NCI-H2196 (cell line): ENCODE data around the gene PPIC.
A peak's percentile ranks its signal among the peaks of the same experiment; 100 is the strongest.
"Not testable (repeated sequence)": the region's sequence is repeated elsewhere in the genome, so short reads cannot be mapped to it uniquely, and the experiment has no call there.

Experiments
- DNase-seq: peaks from one replicate; lab custom pipeline; 2025; ENCODE audit not compliant: unreplicated experiment; lab: John Stamatoyannopoulos, UW

Gene PPIC

DNA sequence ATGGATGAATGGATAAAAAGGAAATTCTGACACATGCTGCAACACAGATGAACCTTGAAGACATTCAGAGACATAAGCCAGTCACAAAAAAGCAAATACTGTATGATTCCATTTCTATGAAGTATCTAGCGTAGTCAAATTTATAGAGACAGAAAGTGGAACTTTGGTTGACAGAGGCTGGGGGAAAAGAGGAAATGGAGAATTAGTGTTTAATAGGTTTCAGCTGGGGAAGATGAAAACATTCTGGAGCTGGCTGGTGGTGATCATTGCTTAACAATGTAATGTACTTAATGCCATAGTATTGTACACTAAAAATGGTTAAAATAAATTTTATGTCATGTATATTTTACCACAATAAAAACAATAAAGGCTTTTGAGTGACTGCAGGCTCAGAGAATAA, 24.2 kb downstream of the PPIC start:
- DNase-seq: no peak

DNA sequence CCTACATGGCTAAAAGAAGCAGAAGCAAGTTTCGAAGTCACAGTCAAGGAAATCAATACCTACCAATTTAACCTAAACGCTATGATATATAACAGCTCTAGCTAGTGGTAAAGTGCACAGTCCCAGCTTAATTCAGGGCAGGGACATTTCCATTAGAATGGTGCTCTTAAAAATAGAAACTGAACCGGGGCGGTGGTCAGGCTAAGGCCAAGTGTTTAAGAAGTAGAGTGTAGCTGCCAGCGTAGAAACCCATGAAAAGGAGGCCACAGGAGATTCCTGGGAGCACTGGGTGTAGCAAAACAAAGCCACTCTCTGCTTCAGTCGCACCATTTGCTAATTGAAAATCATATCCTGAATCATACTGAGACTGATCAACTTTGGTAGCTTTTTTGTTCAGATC, 28.8 kb downstream of the PPIC start:
- no peak for DNase-seq

DNA sequence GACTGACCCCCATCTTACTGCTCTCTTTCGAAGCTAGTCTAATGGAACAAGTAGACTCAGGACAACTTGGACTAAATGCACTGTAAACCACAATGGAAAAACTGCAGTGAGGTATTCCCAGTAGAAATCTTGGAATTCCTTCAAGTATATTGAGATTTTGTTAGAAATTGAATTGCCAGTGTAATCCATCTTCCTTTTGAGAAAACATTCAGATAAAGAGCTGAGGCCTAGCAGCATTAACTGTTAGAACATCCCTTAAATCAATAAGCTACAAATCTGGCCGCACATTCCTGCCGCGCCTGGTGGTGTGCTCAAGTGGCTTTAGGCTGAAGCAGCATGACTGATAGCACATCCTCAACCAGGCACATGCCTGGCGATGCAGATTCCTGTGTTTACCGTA, 29.3 kb downstream of the PPIC start:
- DNase-seq: no peak

DNA sequence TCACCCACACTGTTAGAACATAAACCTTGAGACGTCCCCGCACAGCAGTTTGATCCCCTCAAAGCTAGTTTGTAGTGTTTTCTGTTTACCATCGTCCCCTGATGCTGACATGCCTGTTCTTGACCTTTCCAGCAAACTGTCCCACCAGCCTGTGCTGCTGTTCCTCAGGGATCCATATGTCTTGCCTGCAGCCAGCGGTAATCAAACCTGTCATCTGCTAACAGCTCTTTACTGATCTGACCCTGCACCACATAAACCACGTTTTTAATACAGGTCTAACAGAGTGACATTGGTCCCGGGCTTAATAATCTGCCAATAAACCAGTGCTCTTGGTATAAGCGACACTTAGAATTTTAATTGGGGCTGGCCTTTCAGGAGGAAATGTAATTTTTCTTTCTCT, 34.7 kb downstream of the PPIC start:
- DNase-seq: no peak

DNA sequence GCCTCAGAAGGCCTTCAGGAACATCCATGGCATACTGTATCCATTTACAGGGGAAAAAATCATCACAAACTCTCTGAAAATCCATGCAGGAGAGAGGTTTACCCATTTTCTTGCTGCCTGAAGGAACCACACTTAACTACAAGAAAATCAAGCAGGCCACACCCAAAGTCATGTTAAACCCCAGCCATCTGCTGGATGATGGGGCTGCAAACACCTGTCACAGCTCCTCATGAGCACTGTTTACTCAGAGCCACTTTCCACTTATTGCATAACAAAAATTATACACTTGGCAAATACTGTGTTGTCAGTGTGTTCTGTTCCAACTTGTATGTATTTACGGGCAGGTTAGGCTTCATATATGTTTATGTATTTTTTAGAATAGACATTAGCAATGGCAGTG, 35.8 kb downstream of the PPIC start:
- peak; percentile 15 for DNase-seq

DNA sequence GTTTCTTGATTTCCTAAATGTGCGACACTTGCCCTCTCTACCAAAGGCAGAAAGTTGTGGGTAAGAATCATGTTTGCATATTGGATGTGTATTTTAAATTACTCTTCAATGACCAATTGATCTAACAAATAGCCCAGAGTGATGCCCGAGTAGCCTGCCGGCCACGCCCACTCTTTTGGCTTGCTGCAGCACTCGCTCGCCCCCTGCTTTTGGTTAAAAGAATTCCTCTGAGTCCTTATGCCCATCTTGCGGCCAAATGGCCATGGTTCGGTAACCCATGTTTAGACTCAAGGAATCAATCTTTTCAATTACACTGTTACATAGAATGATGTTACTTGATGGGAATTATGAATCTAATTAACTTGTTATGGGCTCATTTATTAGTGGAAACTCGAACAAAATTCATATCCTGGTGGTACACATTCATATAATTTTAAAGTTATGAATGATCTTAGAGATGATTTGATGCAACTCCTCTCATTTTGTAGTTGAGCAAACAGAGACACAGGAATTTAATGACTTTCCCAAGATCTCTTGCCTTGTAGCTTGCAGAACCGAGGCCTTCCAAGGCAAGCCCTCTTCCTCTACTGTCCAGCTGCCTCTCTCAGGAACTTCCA, 36.5 kb downstream of the PPIC start:
- DNase-seq: no peak

DNA sequence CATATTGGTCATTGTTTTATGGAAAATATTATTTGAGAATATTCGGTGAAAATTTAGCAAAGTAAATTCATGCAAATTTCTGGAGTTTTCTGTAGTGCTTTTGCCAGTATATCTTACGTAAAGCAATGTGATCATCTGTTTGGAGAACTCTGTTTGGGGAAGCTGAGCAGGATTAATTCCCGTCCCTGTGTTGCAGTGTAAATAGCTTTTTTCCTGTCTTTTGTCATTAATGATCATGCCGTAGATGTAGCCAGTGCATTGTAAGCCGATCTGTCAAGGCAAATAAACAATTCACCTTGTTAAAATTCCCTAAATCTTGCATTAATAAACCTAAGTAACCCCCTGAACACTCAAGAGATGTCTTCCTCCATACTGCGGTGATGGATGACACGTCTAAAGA, 39.2 kb downstream of the PPIC start:
- peak; percentile 18 for DNase-seq

DNA sequence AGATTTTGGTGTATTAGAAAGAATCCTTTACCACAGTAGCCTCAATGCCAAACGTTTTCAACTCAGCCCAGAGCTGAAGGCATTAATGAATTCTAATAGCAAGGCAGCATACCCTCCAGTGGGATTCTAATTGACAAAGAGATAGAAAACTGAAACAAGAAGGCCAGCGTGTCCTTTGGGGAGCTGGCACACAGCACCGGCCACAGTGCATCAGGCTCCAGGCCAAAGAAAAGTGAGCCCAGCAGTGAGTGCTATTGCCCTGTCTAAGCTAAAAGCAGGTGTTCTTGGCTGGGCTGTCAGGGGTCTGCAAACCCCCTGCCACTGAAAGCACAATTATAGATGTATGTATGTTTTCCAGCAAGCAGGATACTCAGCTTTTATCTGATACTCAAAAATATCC, 40.4 kb downstream of the PPIC start:
- DNase-seq: no peak

DNA sequence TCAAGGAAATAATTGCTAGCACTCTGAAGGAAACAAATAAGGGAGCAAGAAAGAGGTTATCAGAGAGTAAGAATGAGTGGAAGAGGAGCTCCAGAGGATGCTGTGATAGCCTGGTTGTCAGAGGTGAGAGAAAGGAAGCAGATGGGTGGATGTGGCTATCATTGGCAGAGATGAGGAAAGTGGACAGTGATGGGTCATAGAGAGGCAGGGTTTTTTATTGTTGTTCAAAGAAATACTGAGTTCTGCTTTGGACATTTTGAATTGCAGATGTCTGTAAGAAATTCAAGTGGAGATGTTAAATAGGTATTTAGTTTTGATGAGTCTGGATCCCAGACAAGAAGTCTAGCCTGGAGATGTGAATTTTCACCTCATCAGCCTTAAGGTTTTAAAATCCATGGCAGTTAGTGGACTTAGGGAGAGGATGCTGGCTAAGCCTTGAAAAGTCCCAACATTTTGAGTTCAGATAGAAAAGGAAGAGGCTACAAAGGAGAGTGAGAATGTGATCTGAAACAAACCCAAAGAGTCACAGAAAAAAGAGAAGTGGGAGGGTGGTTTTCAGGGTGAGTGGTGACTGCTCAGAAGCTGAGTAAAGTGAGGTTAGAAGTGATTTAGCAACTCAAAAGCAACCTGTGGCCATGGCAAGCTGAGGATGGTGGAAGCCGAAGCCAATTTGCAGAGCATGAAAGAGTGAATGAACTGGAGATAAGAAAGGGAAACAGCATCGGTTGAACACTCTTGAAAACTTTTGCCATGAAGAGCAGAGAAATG, 50.4 kb downstream of the PPIC start:
- no peak for DNase-seq

DNA sequence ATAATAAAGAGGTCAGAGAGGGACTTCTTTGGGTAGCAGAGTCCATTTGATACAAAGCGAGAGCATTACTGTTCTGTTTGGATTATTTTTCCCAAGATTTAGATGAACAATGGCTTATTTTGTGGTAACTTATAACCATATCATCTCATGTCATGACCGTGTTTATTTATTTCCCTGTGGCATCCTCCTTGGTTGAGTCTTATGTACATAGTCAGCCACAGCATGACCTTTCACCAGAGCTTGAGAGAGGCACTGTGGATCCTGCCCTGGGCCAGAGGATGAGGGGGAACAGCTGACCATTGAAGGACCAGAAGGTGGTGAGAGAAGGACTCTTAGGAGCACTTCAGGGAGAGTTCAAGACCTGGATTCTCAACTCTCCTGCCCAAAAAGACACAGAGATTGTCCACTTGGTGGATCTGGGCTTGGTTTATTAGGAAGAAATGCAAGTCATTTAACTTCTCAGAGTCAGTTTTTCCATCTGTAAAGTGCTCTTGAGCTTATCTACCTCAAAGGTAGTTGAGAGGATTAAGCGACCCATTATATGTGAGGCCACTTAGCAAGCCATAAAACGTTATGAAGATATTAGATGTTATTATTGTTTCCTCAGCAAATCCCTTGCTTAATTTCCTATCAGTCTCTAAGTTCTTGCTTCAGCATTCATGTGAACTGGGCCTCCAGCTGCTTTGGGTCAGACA, 51.4 kb downstream of the PPIC start:
- DNase-seq: no peak

DNA sequence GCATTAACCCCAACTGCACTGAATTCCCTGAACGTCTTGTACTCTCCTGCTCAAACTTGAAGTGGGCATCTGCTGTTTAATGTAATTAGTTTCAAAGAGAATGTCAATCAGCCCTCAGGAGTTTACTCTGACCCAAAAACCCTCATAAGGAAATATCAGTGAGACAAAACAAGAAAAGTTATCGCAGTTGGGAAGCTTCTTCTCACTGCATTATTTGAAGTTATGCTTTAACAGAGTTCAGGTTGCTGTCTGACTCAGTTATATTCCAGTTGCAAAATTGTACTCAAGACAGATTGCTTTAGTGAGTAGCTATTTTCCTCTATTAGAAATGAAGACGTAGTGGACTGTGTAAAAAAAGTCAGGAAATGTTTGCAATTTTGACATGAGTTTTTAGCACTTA, 52.1 kb downstream of the PPIC start:
- no peak for DNase-seq

DNA sequence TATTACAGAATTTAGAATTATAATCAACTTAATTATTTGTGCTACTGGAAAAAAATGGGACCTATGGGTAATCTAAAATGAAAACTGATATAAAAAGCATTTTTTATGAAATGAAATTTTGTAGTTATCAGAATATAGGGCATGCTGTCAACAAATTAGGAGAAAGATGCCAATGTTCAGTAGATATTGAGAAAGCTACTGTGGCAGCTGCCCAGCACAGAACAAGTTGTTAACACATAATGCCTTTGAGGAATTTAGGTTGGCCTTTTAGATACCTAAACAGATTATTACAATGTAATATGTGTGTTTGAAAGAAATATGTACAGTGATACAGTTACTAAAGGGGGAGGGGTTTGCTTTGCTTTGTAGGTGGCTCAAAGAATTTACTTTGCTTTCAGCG, 54.1 kb downstream of the PPIC start:
- DNase-seq: no peak

DNA sequence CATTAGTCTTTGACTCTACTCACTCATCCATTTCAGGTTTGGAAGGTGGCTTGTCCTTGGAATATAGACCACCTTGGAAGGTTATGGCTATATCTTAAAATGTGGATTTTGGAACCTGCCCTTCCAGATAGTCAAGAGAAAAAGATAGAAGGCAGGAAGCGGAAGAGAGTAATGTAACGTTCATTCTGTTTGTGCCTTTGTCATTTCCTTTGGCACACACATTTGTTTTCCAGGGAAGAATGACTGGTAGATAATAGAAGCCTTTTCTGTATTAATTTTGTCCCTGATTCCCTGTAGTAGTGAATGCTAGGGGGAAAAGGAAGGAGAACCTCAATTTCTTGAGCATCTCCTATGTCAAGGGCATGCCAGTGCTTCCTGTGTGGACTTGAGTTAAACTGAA, 54.7 kb downstream of the PPIC start:
- DNase-seq: no peak

DNA sequence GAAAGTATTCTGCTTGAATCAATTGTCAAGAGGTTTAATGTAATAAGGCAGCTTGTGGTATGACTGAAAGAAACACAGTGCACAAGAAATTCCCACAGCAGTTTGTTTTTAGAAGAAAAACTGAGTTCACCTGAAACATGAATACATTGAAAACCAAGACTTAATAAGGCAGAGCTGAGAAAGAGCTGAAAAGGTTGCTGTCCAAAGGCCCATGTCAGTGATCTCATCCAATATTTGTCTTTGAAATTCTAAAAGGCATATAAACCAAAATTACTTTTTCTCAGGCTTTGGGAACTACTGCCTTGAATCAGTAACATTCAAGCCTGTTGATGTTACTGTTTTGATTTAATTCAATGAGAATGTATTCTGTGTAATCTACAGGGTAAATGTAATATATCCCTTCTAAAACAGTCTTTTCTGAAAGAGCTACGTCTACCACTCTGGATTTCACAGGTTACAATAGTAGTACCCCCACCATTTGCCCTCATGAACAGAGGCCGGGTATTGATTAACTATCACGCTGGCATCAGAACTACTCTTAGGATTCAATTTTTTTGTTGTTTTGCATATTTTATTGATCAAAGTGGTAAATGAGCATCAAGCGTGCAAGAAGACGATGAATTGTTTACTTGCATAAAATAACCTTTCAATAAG, 57.8 kb downstream of the PPIC start:
- no peak for DNase-seq

DNA sequence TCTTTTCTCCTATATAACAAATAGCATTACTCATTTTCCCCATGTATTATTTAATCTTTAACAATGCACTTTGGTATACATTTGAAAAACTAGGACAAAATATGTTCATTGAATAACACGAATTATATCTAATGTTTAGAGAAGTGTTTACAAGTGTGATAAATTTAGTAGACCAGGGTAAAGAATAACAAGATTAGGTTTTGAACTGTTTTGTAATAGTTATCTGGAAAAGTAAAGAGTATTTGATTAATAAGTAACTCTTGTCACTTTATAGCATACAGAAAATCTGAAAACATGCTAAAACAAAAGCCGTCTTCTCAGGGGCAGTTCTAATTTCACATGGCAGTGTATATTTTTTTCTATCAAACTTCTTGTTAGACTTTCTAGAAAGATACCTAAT, 58.5 kb downstream of the PPIC start:
- DNase-seq: no peak

DNA sequence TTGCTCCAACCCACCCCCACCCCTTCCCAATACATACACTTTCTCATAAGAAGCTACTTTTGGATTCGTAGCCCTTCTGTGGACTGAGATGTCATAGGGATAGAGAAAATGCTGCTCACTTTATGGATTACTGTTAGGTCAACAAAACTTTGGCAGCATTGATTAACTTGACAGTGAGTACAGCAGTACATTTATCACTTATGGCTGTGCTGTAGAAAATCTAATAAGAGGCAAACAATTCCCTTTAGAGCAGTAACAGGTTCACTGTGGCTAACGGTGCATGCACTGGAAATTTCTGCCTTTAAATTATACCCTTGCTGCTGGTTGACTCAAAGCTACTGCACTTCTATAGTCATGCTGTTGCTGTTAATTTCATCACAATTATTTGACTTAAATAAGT, 59.2 kb downstream of the PPIC start:
- no peak for DNase-seq

DNA sequence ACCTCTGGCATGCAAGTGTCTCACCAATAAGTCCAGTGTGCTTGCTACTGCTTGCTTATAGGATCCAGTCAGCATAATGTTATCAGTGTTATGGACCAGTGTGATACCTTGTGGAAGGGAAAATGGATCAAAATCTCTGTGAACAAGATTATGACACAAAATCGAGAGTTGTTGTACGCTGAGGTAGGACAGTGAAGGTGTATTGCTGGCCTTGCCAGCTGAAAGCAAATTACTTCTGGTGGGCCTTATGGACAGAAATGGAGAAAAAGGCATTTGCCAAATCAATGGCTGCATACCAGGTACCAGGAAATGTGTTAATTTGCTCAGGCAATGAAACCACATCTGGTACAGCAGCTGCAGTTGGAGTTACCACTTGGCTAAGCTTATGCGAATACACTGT, 62.3 kb downstream of the PPIC start:
- DNase-seq: not testable (repeated sequence)

DNA sequence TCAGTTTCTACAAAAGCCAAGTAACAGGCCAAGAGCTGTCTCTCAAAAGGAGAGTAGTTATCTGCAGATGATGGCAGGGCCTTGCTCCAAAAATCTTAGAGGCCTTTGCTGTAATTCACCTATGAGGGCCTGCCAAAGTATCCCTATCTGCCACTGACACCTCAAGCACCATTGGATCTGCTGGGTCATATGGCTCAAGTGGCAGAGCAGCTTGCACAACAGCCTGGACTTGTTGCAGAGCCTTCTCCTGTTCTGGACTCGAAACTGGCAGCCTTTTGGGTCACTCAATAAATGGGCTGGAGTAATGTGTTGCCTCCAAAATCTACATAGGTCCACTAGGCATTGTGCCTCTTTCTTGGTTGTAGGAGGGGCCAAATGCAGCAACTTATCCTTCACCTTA, 62.8 kb downstream of the PPIC start:
- DNase-seq: not testable (repeated sequence)
